ENCODE data around the gene TCEA3.

The TCEA3 gene

DNA sequence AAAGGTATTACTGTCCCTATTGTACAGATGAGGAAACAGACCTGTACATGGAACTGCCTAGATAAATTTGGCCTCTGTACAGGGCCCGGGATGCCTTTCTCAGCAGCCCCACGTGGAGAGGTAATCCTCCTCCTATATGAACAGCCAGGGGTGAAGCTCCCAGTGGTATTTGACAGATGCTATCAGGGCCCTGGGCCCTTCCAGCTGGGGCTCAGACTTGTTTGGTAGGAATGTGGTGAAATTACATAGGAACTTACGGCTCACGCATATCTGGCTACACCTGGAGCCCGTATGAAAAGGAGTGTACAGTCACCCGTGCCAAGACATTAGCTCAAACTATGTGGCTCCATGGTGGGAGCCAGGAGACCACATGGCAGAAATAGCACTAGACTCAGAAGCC, 24.8 kb upstream of the TCEA3 start:
- Histone ChIP-seq H3K4me1 (ENCODE audit: insufficient read depth, poor library complexity, severe bottlenecking) (peaks cover 13% of the 10 kb centered on the region), H3K36me3 (ENCODE audit: low read depth) (peaks cover 10% of the 10 kb centered on the region), H3K27me3 (ENCODE audit: insufficient read depth, poor library complexity, severe bottlenecking) (no peaks in the 10 kb centered on the region), H3K4me3 (ENCODE audit: severe bottlenecking) (no peak overlapping the region), H3K27ac (ENCODE audit: poor library complexity, severe bottlenecking) (no peak overlapping the region), H3K9me3 (ENCODE audit: severe bottlenecking) (no peaks in the 10 kb centered on the region)
- TF ChIP-seq, protein P1, sequence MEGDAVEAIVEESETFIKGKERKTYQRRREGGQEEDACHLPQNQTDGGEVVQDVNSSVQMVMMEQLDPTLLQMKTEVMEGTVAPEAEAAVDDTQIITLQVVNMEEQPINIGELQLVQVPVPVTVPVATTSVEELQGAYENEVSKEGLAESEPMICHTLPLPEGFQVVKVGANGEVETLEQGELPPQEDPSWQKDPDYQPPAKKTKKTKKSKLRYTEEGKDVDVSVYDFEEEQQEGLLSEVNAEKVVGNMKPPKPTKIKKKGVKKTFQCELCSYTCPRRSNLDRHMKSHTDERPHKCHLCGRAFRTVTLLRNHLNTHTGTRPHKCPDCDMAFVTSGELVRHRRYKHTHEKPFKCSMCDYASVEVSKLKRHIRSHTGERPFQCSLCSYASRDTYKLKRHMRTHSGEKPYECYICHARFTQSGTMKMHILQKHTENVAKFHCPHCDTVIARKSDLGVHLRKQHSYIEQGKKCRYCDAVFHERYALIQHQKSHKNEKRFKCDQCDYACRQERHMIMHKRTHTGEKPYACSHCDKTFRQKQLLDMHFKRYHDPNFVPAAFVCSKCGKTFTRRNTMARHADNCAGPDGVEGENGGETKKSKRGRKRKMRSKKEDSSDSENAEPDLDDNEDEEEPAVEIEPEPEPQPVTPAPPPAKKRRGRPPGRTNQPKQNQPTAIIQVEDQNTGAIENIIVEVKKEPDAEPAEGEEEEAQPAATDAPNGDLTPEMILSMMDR (IDR thresholded peaks at IDR 0.05; ENCODE audit: poor library complexity, severe bottlenecking) = no peak
- ATAC-seq (ENCODE audit: low read depth) = no peak
- no peak for DNase-seq (ENCODE audit: low spot score)

DNA sequence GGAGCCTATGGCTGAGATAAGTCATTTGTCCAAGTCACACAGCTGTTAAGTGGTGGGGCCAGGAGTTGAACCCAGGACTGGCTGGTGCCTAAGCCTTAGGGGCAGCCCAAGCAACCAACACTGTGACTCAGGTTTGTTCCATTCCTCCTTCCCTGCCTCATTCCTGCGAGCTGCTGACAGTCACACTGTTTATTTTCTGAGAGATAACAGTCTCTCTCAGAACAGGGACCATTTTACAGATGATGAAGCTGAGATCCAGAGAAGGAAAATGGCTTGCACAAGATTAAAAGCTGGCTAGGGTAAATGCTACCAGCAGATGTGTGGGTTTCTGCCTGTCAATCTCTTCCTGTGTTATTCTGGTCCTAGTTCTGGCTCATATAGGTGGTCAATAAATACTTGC, 24.3 kb upstream of the TCEA3 start:
- Histone ChIP-seq H3K27me3 (ENCODE audit: insufficient read depth, poor library complexity, severe bottlenecking) (no peaks in the 10 kb centered on the region), H3K36me3 (ENCODE audit: low read depth) (peaks cover 10% of the 10 kb centered on the region), H3K4me3 (ENCODE audit: severe bottlenecking) (no peak overlapping the region), H3K9me3 (ENCODE audit: severe bottlenecking) (no peaks in the 10 kb centered on the region), H3K4me1 (ENCODE audit: insufficient read depth, poor library complexity, severe bottlenecking) (peaks cover 13% of the 10 kb centered on the region), H3K27ac (ENCODE audit: poor library complexity, severe bottlenecking) (no peak overlapping the region)
- TF ChIP-seq, protein P1 (IDR thresholded peaks at IDR 0.05; ENCODE audit: poor library complexity, severe bottlenecking) = no peak
- no peak for ATAC-seq (ENCODE audit: low read depth)
- DNase-seq (ENCODE audit: low spot score) = no peak

DNA sequence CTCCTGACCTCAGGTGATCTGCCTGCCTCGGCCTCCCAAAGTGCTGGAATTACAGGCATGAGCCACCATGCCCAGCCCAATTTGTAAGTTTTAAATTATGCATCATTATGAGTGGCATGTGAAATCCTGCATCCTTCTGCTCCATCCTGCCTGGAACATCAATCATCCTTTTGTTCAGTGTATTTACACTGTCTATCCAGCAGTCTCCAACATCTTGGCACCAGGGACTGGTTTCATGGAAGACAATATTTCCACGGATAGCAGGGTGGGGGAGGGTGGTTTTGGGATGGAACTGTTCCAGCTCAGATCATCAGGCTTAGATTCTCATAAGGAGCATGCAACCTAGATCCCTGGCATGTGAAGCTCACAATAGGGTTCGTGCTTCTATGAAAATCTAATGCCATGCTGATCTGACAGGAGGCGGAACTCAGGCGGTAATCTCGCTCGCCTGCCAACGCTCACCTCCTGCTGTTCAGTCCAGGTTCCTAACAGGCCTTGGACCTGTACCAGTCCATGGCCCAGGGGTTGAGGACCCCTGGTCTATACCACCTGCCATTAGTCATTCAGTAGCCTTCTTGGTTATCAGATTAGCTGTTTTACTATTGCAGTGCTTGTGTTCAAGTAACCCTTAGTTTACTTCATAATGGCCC, 22.2 kb upstream of the TCEA3 start:
- Histone ChIP-seq H3K4me1 (ENCODE audit: insufficient read depth, poor library complexity, severe bottlenecking) (peaks cover 5% of the 10 kb centered on the region), H3K9me3 (ENCODE audit: severe bottlenecking) (no peaks in the 10 kb centered on the region), H3K36me3 (ENCODE audit: low read depth) (peaks cover 13% of the 10 kb centered on the region), H3K27me3 (ENCODE audit: insufficient read depth, poor library complexity, severe bottlenecking) (no peaks in the 10 kb centered on the region), H3K4me3 (ENCODE audit: severe bottlenecking) (no peak overlapping the region), H3K27ac (ENCODE audit: poor library complexity, severe bottlenecking) (no peak overlapping the region)
- TF ChIP-seq, protein P1 (IDR thresholded peaks at IDR 0.05; ENCODE audit: poor library complexity, severe bottlenecking) = no peak
- DNase-seq (ENCODE audit: low spot score) (no peak), ATAC-seq (ENCODE audit: low read depth) (no peak)

DNA sequence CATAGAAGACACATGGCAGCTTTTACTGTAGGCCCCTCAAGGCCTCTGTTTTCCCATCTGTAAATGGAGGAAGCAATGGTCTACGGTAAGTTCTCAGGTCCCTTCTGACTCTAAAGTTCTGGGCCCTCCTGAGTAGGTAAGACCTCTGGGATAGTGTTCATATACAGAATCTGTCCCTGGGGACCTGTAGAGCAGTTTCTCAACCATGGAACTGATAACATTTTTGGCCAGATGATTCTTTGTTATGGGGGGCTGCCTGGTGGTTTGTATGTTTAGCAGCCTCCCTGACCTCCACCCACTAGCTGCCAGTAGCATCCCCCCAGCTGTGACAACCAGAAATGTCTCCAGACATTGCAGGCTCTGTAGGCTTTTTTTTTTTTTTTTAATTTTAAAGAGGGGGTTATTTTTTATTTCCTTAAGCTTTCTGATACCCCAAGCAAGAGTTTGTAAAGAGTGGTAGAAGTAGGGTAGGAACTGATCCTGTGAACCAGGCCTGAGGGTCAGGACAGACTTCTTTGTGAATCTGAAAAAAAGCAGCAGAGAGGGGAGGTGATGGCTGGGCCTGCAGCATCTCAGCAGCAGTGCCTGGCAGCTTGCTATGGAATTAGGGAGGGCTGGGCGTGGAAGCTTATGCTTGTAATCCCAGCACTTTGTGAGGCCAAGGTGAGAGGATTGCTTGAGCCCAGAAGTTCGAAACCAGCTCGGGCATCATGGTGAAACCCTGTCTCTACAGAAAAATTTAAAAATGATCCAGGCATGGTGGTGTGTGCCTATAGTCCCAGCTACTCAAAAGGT, 20.2 kb upstream of the TCEA3 start:
- Histone ChIP-seq H3K4me1 (ENCODE audit: insufficient read depth, poor library complexity, severe bottlenecking) (no peaks in the 10 kb centered on the region), H3K9me3 (ENCODE audit: severe bottlenecking) (no peaks in the 10 kb centered on the region), H3K27ac (ENCODE audit: poor library complexity, severe bottlenecking) (no peak overlapping the region), H3K27me3 (ENCODE audit: insufficient read depth, poor library complexity, severe bottlenecking) (no peaks in the 10 kb centered on the region), H3K36me3 (ENCODE audit: low read depth) (peaks cover 5% of the 10 kb centered on the region; the same call in 1 of the 2 replicates), H3K4me3 (ENCODE audit: severe bottlenecking) (no peak overlapping the region)
- TF ChIP-seq, protein P1 (IDR thresholded peaks at IDR 0.05; ENCODE audit: poor library complexity, severe bottlenecking) = no peak
- DNase-seq (ENCODE audit: low spot score) (no peak), ATAC-seq (ENCODE audit: low read depth) (no peak)

Measured in RWPE2 (cell line).